RWPE2 (cell line): ENCODE data around the gene GDF9.
A peak's percentile ranks its signal among the peaks of the same experiment; 100 is the strongest.

Source experiments
- ATAC-seq: fragments of 200-7000 bp; cut with Tn5 transposase; 3 replicates; pipeline ENCODE4 v1.9.1; 2021; ENCODE audit warnings: low read depth
- DNase-seq: peaks from one replicate; pipeline ENCODE4 v3.0.0-alpha.2; 2020; ENCODE audit warnings: low spot score
- H3K27ac ChIP-seq: fragments of 450-650 bp; 2 replicates; pipeline ENCODE4 v1.5.1; 2017; ENCODE audit warnings: mild to moderate bottlenecking; ENCODE audit not compliant: poor library complexity, severe bottlenecking
- H3K27me3 ChIP-seq: fragments of 250-450 bp; sonication (Bioruptor Pico); 2 replicates; pipeline ENCODE4 v1.5.1; 2021; ENCODE audit warnings: mild to moderate bottlenecking, moderate library complexity; ENCODE audit not compliant: insufficient read depth, poor library complexity, severe bottlenecking
- H3K36me3 ChIP-seq: fragments of 250-450 bp; sonication (Bioruptor Pico); 2 replicates; pipeline ENCODE4 v1.5.1; 2020; ENCODE audit warnings: low read depth, mild to moderate bottlenecking, moderate library complexity
- H3K4me1 ChIP-seq: fragments of 250-450 bp; sonication (Bioruptor Pico); 2 replicates; pipeline ENCODE4 v1.5.1; 2021; ENCODE audit warnings: mild to moderate bottlenecking, moderate library complexity; ENCODE audit not compliant: insufficient read depth, poor library complexity, severe bottlenecking
- H3K4me3 ChIP-seq: fragments of 250-450 bp; sonication (Bioruptor Pico); 2 replicates; pipeline ENCODE4 v1.5.1; 2021; ENCODE audit warnings: mild to moderate bottlenecking, moderate library complexity; ENCODE audit not compliant: severe bottlenecking
- H3K9me3 ChIP-seq: fragments of 250-450 bp; sonication (Bioruptor Pico); 2 replicates; pipeline ENCODE4 v1.5.1; 2021; ENCODE audit warnings: mild to moderate bottlenecking, moderate library complexity; ENCODE audit not compliant: severe bottlenecking
- TF ChIP-seq, protein P1 (sequence below): fragments of 450-650 bp; IDR thresholded peaks from one replicate; pipeline ENCODE4 v1.5.1; 2017; ENCODE audit warnings: mild to moderate bottlenecking, moderate library complexity; ENCODE audit not compliant: poor library complexity, severe bottlenecking

Gene GDF9

DNA sequence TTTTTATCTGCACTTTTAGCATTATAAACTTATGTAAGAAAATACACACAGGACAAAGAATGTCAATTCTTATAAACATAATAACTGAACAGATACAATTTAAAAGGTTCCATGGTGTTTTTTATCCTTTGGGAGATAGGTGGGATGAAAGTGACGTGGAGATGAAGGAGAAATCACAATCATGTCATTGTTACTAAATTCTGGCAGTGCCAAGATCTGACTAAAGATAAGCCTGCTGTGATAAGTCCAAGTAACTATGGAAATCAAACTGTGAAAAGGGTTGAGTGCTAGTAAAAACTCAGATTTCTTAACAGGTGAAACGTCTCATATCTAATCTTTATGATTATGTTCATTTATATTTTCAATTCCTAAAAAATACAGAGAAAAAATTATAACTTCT, 18.3 kb upstream of the GDF9 start:
- TF ChIP-seq, protein P1, sequence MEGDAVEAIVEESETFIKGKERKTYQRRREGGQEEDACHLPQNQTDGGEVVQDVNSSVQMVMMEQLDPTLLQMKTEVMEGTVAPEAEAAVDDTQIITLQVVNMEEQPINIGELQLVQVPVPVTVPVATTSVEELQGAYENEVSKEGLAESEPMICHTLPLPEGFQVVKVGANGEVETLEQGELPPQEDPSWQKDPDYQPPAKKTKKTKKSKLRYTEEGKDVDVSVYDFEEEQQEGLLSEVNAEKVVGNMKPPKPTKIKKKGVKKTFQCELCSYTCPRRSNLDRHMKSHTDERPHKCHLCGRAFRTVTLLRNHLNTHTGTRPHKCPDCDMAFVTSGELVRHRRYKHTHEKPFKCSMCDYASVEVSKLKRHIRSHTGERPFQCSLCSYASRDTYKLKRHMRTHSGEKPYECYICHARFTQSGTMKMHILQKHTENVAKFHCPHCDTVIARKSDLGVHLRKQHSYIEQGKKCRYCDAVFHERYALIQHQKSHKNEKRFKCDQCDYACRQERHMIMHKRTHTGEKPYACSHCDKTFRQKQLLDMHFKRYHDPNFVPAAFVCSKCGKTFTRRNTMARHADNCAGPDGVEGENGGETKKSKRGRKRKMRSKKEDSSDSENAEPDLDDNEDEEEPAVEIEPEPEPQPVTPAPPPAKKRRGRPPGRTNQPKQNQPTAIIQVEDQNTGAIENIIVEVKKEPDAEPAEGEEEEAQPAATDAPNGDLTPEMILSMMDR = no peak
- Histone ChIP-seq H3K4me3 (no peak overlapping the region), H3K27me3 (no peaks in the 10 kb centered on the region), H3K9me3 (no peaks in the 10 kb centered on the region), H3K4me1 (no peaks in the 10 kb centered on the region), H3K27ac (no peak overlapping the region), H3K36me3 (peaks cover 96% of the 10 kb centered on the region)
- no peak for ATAC-seq
- DNase-seq = no peak

DNA sequence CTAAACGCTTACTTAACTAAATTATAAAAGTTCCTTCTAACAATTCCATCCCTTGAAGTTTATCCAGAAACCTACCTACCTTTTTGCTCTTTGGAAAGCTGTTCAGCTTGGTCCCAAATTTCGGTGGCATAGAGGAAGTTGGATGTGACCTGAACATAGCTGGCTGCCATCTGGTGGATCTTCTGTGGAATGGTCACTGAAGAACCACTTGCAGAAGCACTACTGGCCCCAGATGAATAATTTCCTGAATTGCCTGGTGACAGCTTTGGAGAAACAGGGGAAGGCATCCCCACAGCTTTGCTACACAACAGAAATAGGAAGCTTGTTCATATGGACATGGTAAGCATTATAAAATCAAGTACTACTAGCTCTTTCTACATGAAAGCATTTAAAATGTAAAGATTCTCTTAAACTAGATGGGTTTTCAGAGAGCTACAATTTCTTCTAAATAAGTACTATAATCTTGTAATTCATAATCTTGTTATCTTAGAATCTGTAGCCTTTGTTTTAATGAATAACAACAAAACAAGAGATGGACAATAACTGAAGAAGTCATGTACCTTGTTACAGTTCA, 17.1 kb upstream of the GDF9 start:
- Histone ChIP-seq H3K4me3 (no peak overlapping the region), H3K9me3 (no peaks in the 10 kb centered on the region), H3K4me1 (no peaks in the 10 kb centered on the region), H3K27me3 (no peaks in the 10 kb centered on the region), H3K36me3 (peaks cover 96% of the 10 kb centered on the region), H3K27ac (no peak overlapping the region)
- ATAC-seq (peak; percentile 90), DNase-seq (no peak)
- TF ChIP-seq, protein P1 = peak; percentile 89

DNA sequence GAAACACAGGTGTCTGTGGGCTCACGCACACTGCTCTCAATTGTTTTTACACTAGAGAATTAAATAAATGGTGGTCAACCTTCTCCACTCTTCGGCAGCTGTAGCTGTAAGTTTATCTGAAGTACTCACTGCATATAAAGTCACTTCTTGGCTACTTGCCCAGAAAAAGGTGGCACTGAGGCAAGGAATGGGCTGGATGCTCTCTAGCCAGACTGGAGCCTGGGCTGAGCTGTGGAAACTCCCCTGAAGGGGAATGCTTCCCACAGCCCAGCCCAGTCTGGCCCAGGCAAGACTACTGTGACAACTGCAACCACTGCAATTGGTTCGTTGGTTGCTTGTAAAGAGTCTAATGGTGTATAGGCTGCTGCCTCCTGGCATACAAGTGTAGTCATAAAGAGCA, 11.7 kb upstream of the GDF9 start:
- Histone ChIP-seq H3K9me3 (no peaks in the 10 kb centered on the region), H3K4me1 (no peaks in the 10 kb centered on the region), H3K36me3 (peaks cover 80% of the 10 kb centered on the region), H3K27me3 (no peaks in the 10 kb centered on the region), H3K4me3 (no peak overlapping the region), H3K27ac (no peak overlapping the region)
- TF ChIP-seq, protein P1 = no peak
- no peak for DNase-seq
- no peak for ATAC-seq

DNA sequence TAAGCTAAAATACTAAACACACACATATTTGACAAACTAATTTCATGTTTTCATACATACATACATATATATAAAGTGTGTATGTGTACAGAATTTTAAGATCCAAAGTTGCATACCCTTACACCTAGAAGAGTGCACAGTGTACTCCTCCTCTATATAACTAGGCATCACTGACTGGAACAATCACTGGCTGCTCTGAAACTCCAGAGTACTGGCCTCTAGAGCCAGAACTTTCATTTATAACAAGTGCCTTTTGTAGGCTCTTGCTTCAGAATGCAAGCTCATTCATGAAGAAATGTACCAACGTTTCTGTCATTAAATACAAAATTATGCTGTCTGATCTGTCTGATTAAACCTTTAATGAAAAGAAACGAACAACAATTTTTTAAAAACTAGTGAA, 11.2 kb upstream of the GDF9 start:
- no peak for ATAC-seq
- Histone ChIP-seq H3K27ac (no peak overlapping the region), H3K9me3 (no peaks in the 10 kb centered on the region), H3K4me1 (no peaks in the 10 kb centered on the region), H3K36me3 (peaks cover 75% of the 10 kb centered on the region), H3K4me3 (no peak overlapping the region), H3K27me3 (no peaks in the 10 kb centered on the region)
- no peak for DNase-seq
- TF ChIP-seq, protein P1 = no peak

DNA sequence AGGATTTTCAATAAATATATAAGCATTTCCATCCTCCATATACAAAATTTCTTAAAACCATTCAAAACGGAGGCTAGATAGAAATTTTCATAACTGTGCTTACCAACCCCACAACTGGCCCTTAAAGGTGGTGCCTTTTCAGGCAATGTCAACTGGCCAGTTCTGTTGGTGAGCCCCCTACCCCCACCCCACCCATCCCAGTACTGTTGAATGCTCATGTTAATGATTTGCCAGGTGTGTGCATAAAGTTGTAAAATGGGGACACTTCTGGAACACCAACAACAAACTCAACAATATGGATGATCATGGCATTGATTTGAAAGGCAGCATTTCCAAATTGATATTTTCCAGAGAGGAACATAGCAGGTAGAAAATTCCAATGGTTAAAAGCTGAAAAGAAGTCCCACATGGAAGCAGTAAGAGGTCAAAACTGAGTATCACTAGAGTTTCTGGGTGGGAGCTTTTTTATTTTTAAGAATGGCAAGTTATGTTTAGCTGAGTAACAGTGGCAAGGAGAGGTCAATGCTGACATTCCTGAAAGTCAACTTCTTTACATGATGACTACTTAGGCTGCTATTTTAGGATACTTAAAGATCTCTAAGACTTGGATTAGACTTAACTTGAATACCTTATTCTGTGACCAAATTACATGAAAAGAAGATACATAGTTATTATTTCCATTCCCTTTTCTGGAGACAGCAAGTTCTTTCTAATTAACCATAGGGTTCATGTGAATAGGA, 9.9 kb upstream of the GDF9 start:
- no peak overlapping the region for H3K27ac ChIP-seq
- ATAC-seq (no peak), DNase-seq (no peak)
- H3K9me3 ChIP-seq = no peaks in the 10 kb centered on the region
- H3K36me3 ChIP-seq = peaks cover 64% of the 10 kb centered on the region
- no peak overlapping the region for H3K4me3 ChIP-seq
- TF ChIP-seq, protein P1 = no peak
- no peaks in the 10 kb centered on the region for H3K27me3 ChIP-seq
- H3K4me1 ChIP-seq = no peaks in the 10 kb centered on the region
